Sigmoid colon (tissue), 4 donors: Measurements from ENCODE around the gene NKAIN1.

Source experiments
- CTCF ChIP-seq, 4 experiments: fragments of 450-650 bp in 3 of 4; fragments of 200-600 bp in 1 of 4; IDR thresholded peaks; one replicate each; pipeline ENCODE4 v1.5.1; 2016 to 2019; ENCODE audit warnings: antibody characterized with exemption in 4 of 4, mild to moderate bottlenecking in 3 of 4, moderate library complexity in 2 of 4
- POLR2AphosphoS5 ChIP-seq, 4 donors: sonication (generic); formaldehyde crosslinking; IDR thresholded peaks; one replicate each; pipeline ENCODE4 v1.6.1; 2017; ENCODE audit warnings: antibody characterized with exemption in 4 of 4

DNA sequence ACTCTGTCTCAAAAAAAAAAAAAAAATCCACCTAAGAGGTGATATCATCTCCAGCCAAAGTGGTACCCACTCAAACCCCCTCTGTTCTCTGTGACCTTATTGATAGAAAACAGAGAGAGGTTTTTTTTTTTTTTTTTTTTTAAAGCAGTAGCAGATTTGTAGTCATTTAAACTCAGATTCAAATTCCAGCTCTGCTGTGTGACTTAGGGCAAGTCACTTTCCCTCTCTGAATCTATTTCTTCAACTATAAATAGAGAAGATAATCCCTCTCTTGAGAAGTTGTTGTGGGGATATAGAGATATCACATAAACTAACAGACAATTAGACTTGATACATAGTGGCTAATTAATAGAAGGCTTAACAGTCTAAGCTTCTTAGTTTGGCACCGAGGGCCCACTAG, 48.4 kb downstream of the NKAIN1 start:
- TF ChIP-seq POLR2AphosphoS5 (IDR thresholded peaks at IDR 0.05) = no peak
- TF ChIP-seq CTCF (IDR thresholded peaks at IDR 0.05) = no peak
